ENCODE data around the gene EPHA4. TPM values are rescaled to one million over a fixed set of nuclear protein-coding genes. Genes with fewer than 3 reads are reported as not detected.

The EPHA4 gene
- polyA plus RNA-seq, 1 donor (not counting 4 experiments of a cell fraction or from before 2014, with no cell fraction given), result 9.0 TPM

DNA sequence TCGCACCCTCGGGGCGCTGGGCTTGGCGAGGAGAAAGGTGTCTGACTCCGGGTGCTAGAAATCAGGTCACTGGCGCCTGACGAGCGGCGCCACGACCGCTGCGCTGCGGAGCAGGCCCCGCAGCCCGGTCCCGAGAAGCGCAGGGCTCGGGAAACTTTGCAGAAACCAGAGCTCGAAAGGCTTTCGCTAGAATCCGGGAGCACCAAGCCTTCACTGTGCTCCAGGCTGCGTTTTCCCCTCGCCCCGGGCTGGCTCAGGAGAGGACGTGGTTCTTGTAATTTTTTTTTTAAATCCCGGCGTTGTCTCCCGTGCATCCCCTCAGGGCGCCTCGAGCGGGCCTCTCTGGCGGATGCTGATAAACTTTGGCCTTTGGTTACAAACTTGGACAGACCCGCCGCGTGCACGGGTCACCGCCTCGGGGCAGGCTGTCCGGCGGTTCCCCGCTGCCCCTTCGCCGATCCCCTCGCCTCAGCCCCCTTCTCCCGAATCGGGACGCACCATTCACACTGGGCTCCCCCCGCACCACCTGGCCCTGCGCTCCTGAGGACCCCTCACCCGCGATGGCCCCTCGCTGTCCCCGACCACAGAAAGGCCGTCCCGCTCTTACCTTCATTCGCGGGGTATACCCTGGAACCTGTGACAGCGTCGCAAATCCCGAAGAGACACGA is 419 bp downstream of the EPHA4 start:
- H3K4me3 ChIP-seq (ENCODE audit: control insufficient read depth in 2 of 3, extremely low read depth in 1 of 3, insufficient read depth in 2 of 3, low read depth in 1 of 3, low read length in 3 of 3), result peak overlapping the region; percentile 82 to 89 (median 87)
- H3K36me3 ChIP-seq (ENCODE audit: control insufficient read depth in 2 of 2, extremely low read depth in 1 of 2, insufficient read depth in 2 of 2, low read length in 2 of 2), result no peaks in the 10 kb centered on the region
- no peak for DNase-seq (ENCODE audit: low read depth, low spot score)
- H3K9me1 ChIP-seq (ENCODE audit: control insufficient read depth, extremely low read depth, insufficient read depth, low read length), result no peaks in the 10 kb centered on the region
- H3K27ac ChIP-seq (ENCODE audit: control insufficient read depth, insufficient read depth, low read length), result no peak overlapping the region
- TF ChIP-seq, protein P1, sequence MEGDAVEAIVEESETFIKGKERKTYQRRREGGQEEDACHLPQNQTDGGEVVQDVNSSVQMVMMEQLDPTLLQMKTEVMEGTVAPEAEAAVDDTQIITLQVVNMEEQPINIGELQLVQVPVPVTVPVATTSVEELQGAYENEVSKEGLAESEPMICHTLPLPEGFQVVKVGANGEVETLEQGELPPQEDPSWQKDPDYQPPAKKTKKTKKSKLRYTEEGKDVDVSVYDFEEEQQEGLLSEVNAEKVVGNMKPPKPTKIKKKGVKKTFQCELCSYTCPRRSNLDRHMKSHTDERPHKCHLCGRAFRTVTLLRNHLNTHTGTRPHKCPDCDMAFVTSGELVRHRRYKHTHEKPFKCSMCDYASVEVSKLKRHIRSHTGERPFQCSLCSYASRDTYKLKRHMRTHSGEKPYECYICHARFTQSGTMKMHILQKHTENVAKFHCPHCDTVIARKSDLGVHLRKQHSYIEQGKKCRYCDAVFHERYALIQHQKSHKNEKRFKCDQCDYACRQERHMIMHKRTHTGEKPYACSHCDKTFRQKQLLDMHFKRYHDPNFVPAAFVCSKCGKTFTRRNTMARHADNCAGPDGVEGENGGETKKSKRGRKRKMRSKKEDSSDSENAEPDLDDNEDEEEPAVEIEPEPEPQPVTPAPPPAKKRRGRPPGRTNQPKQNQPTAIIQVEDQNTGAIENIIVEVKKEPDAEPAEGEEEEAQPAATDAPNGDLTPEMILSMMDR (optimal IDR thresholded peaks at IDR 0.05 in 1 of 3, IDR thresholded peaks at IDR 0.05 in 1 of 3, conservative IDR thresholded peaks at IDR 0.05 in 1 of 3; ENCODE audit: extremely low read depth in 1 of 3, insufficient read depth in 2 of 3, low read length in 3 of 3), result no peak
- no peak for TF ChIP-seq EZH2 (IDR thresholded peaks at IDR 0.05; ENCODE audit: low read length)
- peaks cover 10% of the 10 kb centered on the region for H3K4me1 ChIP-seq (ENCODE audit: control insufficient read depth, extremely low read depth, insufficient read depth, low read length)
- peak overlapping the region; percentile 99 for H3K4me2 ChIP-seq (ENCODE audit: control insufficient read depth, extremely low read depth, insufficient read depth, low read depth, low read length)
- dilution Hi-C loops (cut with MboI; ENCODE audit: extremely low pct_ligation_motif_present, low sequenced_read_pairs), result no loop called here
- H3K27me3 ChIP-seq (ENCODE audit: control insufficient read depth, extremely low read depth, insufficient read depth, low read length), result peaks cover 10% of the 10 kb centered on the region
- H3K9me3 ChIP-seq (ENCODE audit: control insufficient read depth, low read depth, low read length), result no peaks in the 10 kb centered on the region
- peaks cover 4% of the 10 kb centered on the region for H3K79me2 ChIP-seq (ENCODE audit: control insufficient read depth, insufficient read depth, low read length)
- no peak for FAIRE-seq
- peak overlapping the region; percentile 89 for H2AFZ ChIP-seq (ENCODE audit: control insufficient read depth, low read length)
- H3K9ac ChIP-seq (ENCODE audit: control insufficient read depth, extremely low read depth, insufficient read depth, low read length), result peak overlapping the region; percentile 74
- no peaks in the 10 kb centered on the region for H4K20me1 ChIP-seq (ENCODE audit: control insufficient read depth, extremely low read depth, insufficient read depth, low read length)

DNA sequence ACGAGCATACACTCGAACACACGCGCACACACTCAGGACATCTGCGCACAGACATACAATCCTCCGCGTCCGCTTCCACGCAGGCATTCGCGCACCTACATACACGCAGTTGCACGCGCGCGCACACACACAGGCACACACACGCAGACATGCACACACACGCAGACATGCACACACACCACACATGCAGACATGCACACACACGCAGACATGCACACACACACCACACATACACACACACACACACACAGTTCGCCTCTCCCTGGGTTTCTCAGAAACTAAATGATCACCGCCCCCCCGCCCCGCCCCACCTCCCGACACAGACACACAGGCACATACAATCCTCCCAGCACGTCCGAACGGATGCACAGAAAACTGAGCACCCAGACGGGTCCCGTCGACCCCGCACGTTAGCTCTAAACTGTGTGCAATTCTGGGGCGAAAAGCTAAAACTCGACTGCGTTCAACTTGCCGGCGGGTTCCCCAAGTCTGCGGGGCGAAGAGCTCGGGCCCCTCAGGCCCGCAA is 1.0 kb downstream of the EPHA4 start:
- no peaks in the 10 kb centered on the region for H3K9me1 ChIP-seq (ENCODE audit: control insufficient read depth, extremely low read depth, insufficient read depth, low read length)
- DNase-seq (ENCODE audit: low read depth, low spot score) (no peak), FAIRE-seq (no peak)
- H3K9me3 ChIP-seq (ENCODE audit: control insufficient read depth, low read depth, low read length), result no peaks in the 10 kb centered on the region
- no peak overlapping the region for H3K27ac ChIP-seq (ENCODE audit: control insufficient read depth, insufficient read depth, low read length)
- H3K36me3 ChIP-seq (ENCODE audit: control insufficient read depth in 2 of 2, extremely low read depth in 1 of 2, insufficient read depth in 2 of 2, low read length in 2 of 2), result no peaks in the 10 kb centered on the region
- H3K9ac ChIP-seq (ENCODE audit: control insufficient read depth, extremely low read depth, insufficient read depth, low read length), result peak overlapping the region; percentile 74
- TF ChIP-seq, protein P1 (optimal IDR thresholded peaks at IDR 0.05 in 1 of 3, IDR thresholded peaks at IDR 0.05 in 1 of 3, conservative IDR thresholded peaks at IDR 0.05 in 1 of 3; ENCODE audit: extremely low read depth in 1 of 3, insufficient read depth in 2 of 3, low read length in 3 of 3), result no peak
- no peak for TF ChIP-seq EZH2 (IDR thresholded peaks at IDR 0.05; ENCODE audit: low read length)
- H3K27me3 ChIP-seq (ENCODE audit: control insufficient read depth, extremely low read depth, insufficient read depth, low read length), result peaks cover 10% of the 10 kb centered on the region
- no peaks in the 10 kb centered on the region for H4K20me1 ChIP-seq (ENCODE audit: control insufficient read depth, extremely low read depth, insufficient read depth, low read length)
- peak overlapping the region; percentile 89 for H2AFZ ChIP-seq (ENCODE audit: control insufficient read depth, low read length)
- H3K4me1 ChIP-seq (ENCODE audit: control insufficient read depth, extremely low read depth, insufficient read depth, low read length), result peaks cover 10% of the 10 kb centered on the region
- H3K4me2 ChIP-seq (ENCODE audit: control insufficient read depth, extremely low read depth, insufficient read depth, low read depth, low read length), result peak overlapping the region; percentile 99
- H3K4me3 ChIP-seq (ENCODE audit: control insufficient read depth in 2 of 3, extremely low read depth in 1 of 3, insufficient read depth in 2 of 3, low read depth in 1 of 3, low read length in 3 of 3), result peak overlapping the region; percentile 82 to 89 (median 87)
- H3K79me2 ChIP-seq (ENCODE audit: control insufficient read depth, insufficient read depth, low read length), result peaks cover 4% of the 10 kb centered on the region
- dilution Hi-C loops (cut with MboI; ENCODE audit: extremely low pct_ligation_motif_present, low sequenced_read_pairs), result no loop called here

Measured in keratinocyte (primary cell).